PFSK-1 (cell line): Measurements from ENCODE around the gene FAM170A.

Experiments
- FOXP2 ChIP-seq: optimal IDR thresholded peaks from 2 replicates; pipeline ENCODE3; 2011; ENCODE audit warnings: borderline replicate concordance, control low read depth, inconsistent platforms; ENCODE audit not compliant: insufficient read depth; ENCODE audit errors: extremely low read length, extremely low read depth
- POLR2AphosphoS5 ChIP-seq: IDR thresholded peaks from 2 replicates; pipeline ENCODE4 v1.6.1; 2012; ENCODE audit warnings: low read depth, mild to moderate bottlenecking, control low read depth, low read length, moderate library complexity
- SIN3A ChIP-seq: IDR thresholded peaks from 2 replicates; pipeline ENCODE4 v1.6.1; 2012; ENCODE audit warnings: mild to moderate bottlenecking, low read length, moderate library complexity, borderline replicate concordance; ENCODE audit not compliant: insufficient read depth
- TAF1 ChIP-seq: IDR thresholded peaks from 2 replicates; pipeline ENCODE4 v1.6.1; 2012; ENCODE audit warnings: low read length, control low read depth, borderline replicate concordance; ENCODE audit not compliant: insufficient read depth

DNA sequence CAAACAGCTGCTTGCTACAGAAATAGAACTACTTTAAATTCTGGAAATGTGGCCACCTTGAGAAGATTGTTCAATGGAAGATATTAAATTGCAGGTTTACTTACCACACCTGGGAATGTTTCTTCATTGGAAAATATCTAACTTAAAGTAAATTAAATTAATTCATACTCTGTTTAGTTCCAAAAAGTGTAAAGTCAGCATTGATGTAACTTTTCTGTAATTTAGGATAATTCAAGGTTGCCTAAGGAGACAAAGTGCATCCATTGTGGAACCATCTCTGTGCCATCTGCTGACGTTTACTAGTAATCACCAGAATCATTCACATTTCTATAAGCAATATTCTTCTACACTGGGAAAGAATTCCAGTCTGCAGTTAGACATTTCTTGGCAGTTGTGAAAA is 53.0 kb downstream of the FAM170A start:
- TF ChIP-seq TAF1 (no peak), POLR2AphosphoS5 (no peak), SIN3A (no peak), FOXP2 (no peak)
